Myocyte (in vitro differentiated cells): ENCODE measurements around the gene MCM9. TPM values are rescaled to one million over a fixed set of nuclear protein-coding genes. Genes with fewer than 3 reads are reported as not detected.
A peak's percentile ranks its signal among the peaks of the same experiment; 100 is the strongest.

Experiments used
- DNase-seq: peaks from one replicate; pipeline ENCODE4 v3.0.0-alpha.2; 2012; ENCODE audit warnings: low read depth
- total RNA-seq: library from RNA; depleted of rRNA; stranded (reverse); fragments of >200 nt; gene quantifications from 2 replicates; pipeline ENCODE4 v1.2.3, GENCODE V29; 2014

MCM9 gene
- total RNA-seq, 1 donor from 2014 or later: 11.5 TPM

DNA sequence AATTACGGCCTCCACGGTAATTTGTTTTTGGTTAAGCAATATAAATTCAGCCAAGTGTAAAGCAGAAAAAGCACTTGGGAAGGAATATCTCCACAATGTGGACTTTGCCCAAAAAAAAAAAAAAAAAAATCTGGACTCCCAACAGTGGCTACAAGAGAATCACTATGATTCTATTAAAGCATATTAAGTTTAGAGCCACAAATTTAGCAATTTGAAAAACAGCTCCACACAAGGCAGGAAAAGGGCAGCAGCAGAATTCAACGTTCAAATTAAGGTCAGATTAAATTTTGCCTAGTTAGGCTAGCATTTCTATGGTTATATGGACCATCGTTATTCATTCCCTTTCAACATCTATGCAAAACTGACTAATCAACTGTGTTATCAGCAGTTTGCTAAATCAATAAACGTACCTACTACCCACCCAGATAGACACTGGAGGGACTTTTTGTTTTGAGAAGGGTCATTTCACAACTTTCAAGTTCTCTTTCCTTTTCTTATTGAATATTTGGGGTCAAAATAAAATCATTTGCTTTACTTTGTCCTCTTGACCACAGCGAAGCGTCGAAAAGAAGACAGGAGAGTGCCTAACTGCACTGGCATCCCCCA, 1.0 kb downstream of the MCM9 start:
- DNase-seq: no peak

DNA sequence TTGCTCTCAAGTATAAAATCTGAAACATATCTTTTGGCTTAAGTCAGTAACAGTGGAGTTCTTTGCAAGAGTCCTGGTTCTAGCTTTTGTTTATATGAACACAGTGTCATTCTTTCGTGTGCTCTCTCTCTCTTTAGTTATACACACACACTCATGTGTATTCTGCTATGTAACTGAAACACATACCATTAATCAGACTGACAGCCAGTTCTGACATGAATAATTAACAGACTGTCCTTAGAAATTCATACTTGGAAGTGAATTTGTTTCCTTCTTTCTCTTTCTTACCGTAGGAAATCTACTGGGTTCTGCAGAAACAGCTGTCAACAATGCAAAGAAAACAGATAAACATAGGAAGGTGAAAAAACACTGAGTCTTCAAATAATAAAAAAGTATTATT, 2.5 kb downstream of the MCM9 start:
- DNase-seq: no peak

DNA sequence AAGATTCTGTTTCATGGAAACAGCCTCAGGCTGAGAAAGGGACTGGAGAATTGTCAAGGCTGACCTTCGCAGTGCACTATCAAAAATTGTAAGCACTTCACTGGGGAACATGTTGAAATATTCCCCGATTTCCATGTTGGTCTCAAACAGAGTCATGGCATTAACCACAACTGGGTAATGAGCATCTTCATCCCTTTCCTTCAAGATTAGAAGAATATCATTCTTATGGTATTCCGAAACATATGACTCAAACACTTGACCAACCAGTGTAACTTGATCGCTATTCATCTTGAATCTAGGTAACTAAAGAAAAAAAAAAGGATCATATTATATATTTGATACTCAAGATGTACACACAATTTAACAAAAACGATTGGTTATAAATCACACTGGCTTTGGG, 3.5 kb downstream of the MCM9 start:
- DNase-seq: no peak

- no peak for DNase-seq
Measured at GRCh38 chr6:118930680-118931079, 4.3 kb downstream of the MCM9 start.

- DNase-seq: no peak
Measured at GRCh38 chr6:118923035-118923434, 11.9 kb downstream of the MCM9 start.

DNA sequence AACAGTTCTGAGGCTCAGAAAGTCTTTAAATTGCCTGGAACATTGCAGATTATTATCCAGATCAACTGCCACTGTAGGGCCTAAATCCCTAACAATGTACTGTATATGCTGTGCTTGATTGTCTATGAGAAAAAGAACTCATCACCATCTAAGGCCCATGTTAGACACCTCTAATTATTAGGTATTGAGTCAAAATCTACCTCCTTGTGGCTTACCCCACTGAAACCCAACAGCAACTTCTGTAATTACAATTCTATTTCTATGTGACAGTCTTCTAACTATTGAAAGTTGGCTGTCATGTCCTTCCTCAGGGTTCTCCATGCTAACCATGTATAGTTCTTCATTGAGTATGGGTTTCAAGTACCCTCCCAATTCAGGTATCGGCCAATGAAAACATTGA, 13.9 kb downstream of the MCM9 start:
- no peak for DNase-seq

GRCh38 chr6:118918329-118918725, 16.6 kb downstream of the MCM9 start:
- no peak for DNase-seq

DNA sequence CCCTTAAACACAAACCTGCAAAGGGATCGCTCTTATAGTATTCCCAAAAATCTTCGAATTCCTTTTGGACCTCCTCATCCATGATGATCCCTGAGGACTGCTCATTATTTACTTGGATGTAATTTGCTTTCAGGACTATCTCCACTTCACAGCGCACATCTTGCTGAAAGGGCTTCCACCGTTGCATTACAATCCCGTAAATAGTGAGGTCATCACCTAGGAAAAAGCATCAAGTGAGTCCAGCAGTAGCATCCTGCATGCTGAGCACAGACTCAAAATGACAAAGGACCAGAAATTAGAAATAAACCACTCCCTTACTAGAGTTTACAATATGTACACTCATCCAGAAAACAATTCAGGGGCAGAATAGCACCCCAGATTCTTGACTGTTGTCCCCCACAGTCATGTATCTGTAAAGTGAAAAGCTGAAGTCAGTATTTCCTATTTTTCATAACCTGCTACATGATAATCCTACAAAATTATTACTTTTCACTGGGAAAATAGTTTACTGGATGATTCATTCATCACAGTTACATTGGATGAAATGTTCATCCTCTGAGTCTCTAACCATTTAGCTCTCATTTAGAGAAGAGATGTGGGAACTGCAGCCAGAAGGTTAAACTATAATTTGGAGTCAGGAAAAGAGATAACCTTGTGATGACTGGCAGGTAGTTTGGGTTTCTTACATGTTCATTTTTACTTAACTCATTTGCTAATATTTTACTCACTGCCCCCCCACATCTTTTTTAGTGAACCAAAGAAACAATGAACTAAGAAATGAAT, 17.2 kb downstream of the MCM9 start:
- DNase-seq: no peak

DNA sequence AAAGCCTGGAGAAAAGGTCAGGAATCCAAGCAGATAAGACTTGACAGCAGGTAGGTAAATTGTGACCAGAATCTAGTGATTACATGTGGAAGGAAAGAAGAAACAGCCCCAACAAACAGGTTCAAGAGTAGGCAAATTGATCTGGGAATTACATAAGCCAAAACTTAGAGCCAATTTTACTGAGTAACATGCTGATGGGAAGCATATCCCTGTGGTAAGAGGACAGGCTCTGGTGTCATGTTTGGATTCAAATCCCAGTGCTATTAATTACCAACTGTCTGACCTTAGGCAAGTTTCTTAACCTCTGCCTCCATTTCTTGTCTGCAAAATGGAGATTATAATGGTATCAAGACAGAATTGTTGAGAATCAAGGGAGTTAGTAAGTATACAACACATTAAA, 20.4 kb downstream of the MCM9 start:
- no peak for DNase-seq

- DNase-seq: no peak
Measured at GRCh38 chr6:118913161-118913560, 21.8 kb downstream of the MCM9 start.

- DNase-seq: no peak
Measured at GRCh38 chr6:118912646-118913045, 22.3 kb downstream of the MCM9 start.

GRCh38 chr6:118908441-118908840, 26.5 kb downstream of the MCM9 start:
- DNase-seq: no peak

GRCh38 chr6:118905851-118906250, 29.1 kb downstream of the MCM9 start:
- DNase-seq: no peak

- no peak for DNase-seq
Measured at GRCh38 chr6:118905084-118905483, 29.9 kb downstream of the MCM9 start.

DNA sequence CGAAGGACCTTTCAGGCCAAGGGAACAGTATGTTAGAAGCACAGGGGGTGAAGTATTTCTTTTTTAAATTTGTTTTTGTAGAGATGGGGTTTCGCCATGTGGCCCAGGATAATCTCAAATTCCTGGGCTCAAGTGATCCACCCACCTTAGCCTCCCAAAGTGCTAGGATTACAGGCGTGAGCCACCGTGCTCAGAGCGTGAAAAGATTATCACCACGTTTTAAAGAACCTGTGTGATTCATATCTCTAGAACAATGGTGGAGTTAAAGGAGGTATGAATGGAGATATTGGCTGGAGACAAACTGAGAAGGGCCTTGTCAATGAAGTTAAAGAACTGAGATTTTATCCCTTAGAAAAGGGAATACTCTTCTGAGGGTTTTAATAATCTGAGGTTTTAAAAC, 31.3 kb downstream of the MCM9 start:
- DNase-seq: no peak

DNA sequence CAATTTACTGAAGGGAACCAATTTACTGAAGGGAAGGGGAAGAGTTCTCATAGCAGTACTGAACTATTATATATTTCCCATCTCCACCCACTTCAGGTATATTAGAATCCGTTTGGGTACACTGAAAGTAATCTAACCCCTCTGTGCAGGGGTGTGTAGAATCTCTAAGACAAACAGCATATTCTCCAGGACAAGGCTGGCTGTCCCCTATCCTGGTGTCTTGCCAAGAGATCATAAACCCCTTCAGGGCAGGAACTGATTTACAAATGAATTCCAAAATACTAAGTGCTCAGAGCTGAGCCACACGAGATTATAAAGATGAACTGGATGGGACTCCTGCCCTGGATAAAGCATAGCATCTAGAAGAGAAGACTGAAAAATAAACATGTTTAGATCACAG, 31.8 kb downstream of the MCM9 start:
- DNase-seq: no peak

DNA sequence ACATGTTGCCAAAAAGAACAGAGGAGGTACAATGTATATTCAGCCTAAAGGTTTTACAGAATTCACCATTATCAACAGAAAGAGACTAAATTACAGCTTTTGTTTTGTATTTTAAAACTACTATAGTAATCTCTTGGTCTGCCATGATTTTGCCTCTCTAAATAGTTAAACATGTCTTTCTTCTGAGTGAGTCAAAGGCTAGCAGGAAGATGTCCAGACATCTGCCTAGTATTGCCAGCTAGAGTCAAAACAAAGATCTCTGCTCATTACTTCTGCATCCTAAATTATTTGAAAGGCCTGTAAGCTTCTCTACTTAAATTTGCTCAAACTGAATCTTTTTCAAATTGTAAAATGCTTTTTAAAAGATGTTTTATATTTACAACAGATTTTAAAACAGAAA, 32.2 kb downstream of the MCM9 start:
- DNase-seq: peak; percentile 23

DNA sequence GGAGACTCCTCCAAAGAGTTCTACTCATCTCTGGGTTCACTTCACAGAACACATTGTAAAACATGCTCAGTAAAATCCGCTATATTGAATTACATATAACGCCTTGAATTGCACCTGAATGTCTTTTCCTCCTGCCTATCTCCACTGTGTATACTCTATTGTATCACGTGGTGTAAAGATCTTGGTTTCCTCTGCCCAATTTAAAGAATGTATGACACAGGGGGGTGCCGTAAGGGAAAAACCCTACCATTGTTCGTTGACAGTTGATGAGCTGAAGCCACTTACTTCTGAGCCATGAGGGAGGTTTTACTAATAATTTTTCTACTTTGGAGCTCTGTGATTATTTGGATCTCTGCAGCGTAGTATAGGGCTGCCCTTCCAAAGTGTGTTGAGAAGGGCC, 35.0 kb downstream of the MCM9 start:
- no peak for DNase-seq

- DNase-seq: peak; percentile 11
Measured at GRCh38 chr6:118897386-118897785, 37.6 kb downstream of the MCM9 start.

DNA sequence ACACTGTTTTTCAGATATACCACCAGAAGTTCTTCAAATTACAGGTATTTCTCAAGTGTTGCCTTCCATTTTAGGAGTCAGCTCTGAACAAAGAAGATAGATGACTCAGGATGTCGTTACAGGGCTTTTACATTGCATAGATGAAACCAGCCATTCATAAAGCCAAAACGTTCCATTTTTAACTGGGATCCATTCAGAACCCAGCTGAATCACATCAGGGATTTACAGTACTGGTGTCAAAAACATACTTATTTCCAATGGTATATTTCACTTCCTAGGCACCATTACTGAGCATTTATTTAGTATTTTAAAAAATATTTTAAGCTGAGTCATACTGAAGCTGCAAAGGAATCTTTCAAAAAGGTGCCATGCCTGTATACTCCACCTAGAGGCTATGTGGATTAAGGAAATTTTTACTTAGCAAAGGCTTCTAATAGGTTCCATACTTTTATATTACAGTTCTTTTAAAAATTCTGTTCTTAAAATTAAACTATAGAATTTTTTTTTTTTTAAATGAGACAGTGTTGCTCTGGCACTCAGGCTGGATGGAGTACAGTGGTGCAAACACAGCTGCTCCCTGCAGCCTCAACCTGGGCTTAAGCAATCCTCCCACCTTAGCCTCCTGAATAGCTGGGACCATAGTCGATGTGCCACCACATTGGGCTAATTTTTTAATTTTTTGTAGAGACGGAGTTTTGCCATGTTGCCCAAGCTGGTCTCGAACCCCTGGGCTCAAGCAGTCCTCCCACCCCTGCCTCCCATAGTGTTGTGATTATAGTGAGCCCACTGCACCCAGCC, 38.4 kb downstream of the MCM9 start:
- peak; percentile 32 for DNase-seq

- no peak for DNase-seq
Measured at GRCh38 chr6:118895859-118896258, 39.1 kb downstream of the MCM9 start.

GRCh38 chr6:118895261-118895560, 39.7 kb downstream of the MCM9 start:
- DNase-seq: no peak
